Liver (tissue), 9 donors: ENCODE measurements around the gene PSMD4. TPM values are rescaled to one million over a fixed set of nuclear protein-coding genes. Genes with fewer than 3 reads are reported as not detected.
A peak's percentile ranks its signal among the peaks of the same experiment; 100 is the strongest.

Source experiments
- DNase-seq: peaks from one replicate; pipeline ENCODE4 v3.0.0-alpha.2; 2017; ENCODE audit warnings: low spot score
- H3K27ac ChIP-seq, 2 donors: one replicate each; pipeline ENCODE4 v1.7.0; 2013; ENCODE audit warnings: inconsistent platforms in 2 of 2, low read length in 2 of 2, control low read depth in 1 of 2, low read depth in 1 of 2, mild to moderate bottlenecking in 1 of 2
- H3K27me3 ChIP-seq, 4 donors: one replicate each; pipeline versions ENCODE4 v1.6.1 to v1.7.0; 2013; ENCODE audit warnings: low read length in 3 of 4, inconsistent platforms in 1 of 4, mild to moderate bottlenecking in 1 of 4, moderate library complexity in 1 of 4; ENCODE audit not compliant: control insufficient read depth in 4 of 4, insufficient read depth in 4 of 4
- H3K36me3 ChIP-seq, 4 donors: one replicate each; pipeline versions ENCODE4 v1.6.1 to v1.7.0; 2013; ENCODE audit warnings: low read length in 3 of 4, mild to moderate bottlenecking in 3 of 4, low read depth in 1 of 4, moderate library complexity in 1 of 4; ENCODE audit not compliant: control insufficient read depth in 4 of 4, insufficient read depth in 3 of 4
- H3K4me1 ChIP-seq, 4 donors: one replicate each; pipeline versions ENCODE4 v1.6.1 to v1.7.0; 2013; ENCODE audit warnings: low read length in 3 of 4, mild to moderate bottlenecking in 3 of 4, moderate library complexity in 1 of 4; ENCODE audit not compliant: control insufficient read depth in 4 of 4, insufficient read depth in 4 of 4
- H3K4me3 ChIP-seq, 3 donors: one replicate each; pipeline versions ENCODE4 v1.6.1 to v1.7.0; 2013; ENCODE audit warnings: low read length in 3 of 3, control low read depth in 1 of 3, low read depth in 1 of 3, mild to moderate bottlenecking in 1 of 3
- H3K9ac ChIP-seq, 2 donors: one replicate each; pipeline ENCODE4 v1.7.0; 2013; ENCODE audit warnings: low read length in 2 of 2, mild to moderate bottlenecking in 2 of 2, moderate library complexity in 2 of 2, control low read depth in 1 of 2, low read depth in 1 of 2
- H3K9me3 ChIP-seq, 4 donors: one replicate each; pipeline versions ENCODE4 v1.6.1 to v1.7.0; 2013; ENCODE audit warnings: low read length in 3 of 4; ENCODE audit not compliant: control insufficient read depth in 4 of 4
- ATF3 ChIP-seq: IDR thresholded peaks from 2 replicates; pipeline ENCODE4 v1.6.1; 2016; ENCODE audit warnings: antibody characterized with exemption
- CTCF ChIP-seq: fragments of 150-350 bp; IDR thresholded peaks from 2 replicates; pipeline ENCODE4 v1.5.1; 2017; ENCODE audit warnings: improper control_type of control experiment, low read depth, low read length; ENCODE audit not compliant: missing input control
- EGR1 ChIP-seq, 2 donors: IDR thresholded peaks; 2 replicates each; pipeline ENCODE4 v1.6.1; 2016 to 2018; ENCODE audit warnings: antibody characterized with exemption in 2 of 2, low read depth in 2 of 2
- FOXA1 ChIP-seq: IDR thresholded peaks from 2 replicates; pipeline ENCODE4 v1.6.1; 2016; ENCODE audit warnings: antibody characterized with exemption
- FOXA2 ChIP-seq: IDR thresholded peaks from 2 replicates; pipeline ENCODE4 v1.6.1; 2016; ENCODE audit warnings: antibody characterized with exemption
- GABPA ChIP-seq, 2 donors: IDR thresholded peaks in 1 of 2; conservative IDR thresholded peaks in 1 of 2; 2 replicates each; pipeline ENCODE4 v1.6.1; 2016; ENCODE audit warnings: antibody characterized with exemption in 2 of 2, mild to moderate bottlenecking in 1 of 2, moderate library complexity in 1 of 2
- HNF4A ChIP-seq, 2 donors: conservative IDR thresholded peaks; 2 replicates each; pipeline ENCODE4 v1.6.1; 2016; ENCODE audit warnings: antibody characterized with exemption in 2 of 2, mild to moderate bottlenecking in 2 of 2
- HNF4G ChIP-seq: IDR thresholded peaks from 2 replicates; pipeline ENCODE4 v1.6.1; 2016; ENCODE audit warnings: antibody characterized with exemption
- JUND ChIP-seq, 2 donors: IDR thresholded peaks; 2 replicates each; pipeline ENCODE4 v1.6.1; 2016; ENCODE audit warnings: antibody characterized with exemption in 2 of 2
- MAX ChIP-seq: IDR thresholded peaks from 2 replicates; pipeline ENCODE4 v1.6.1; 2016; ENCODE audit warnings: antibody characterized with exemption
- NR2F2 ChIP-seq: IDR thresholded peaks from 2 replicates; pipeline ENCODE4 v1.6.1; 2016; ENCODE audit warnings: antibody characterized with exemption
- RAD21 ChIP-seq, 2 donors: IDR thresholded peaks; 2 replicates each; pipeline ENCODE4 v1.6.1; 2016; ENCODE audit warnings: antibody characterized with exemption in 2 of 2, mild to moderate bottlenecking in 2 of 2
- REST ChIP-seq: IDR thresholded peaks from 2 replicates; pipeline ENCODE4 v1.6.1; 2016; ENCODE audit warnings: antibody characterized with exemption, mild to moderate bottlenecking
- RXRA ChIP-seq, 2 donors: IDR thresholded peaks; 2 replicates each; pipeline ENCODE4 v1.6.1; 2017 to 2018; ENCODE audit warnings: antibody characterized with exemption in 2 of 2, mild to moderate bottlenecking in 1 of 2
- SP1 ChIP-seq: IDR thresholded peaks from 2 replicates; pipeline ENCODE4 v1.6.1; 2018; ENCODE audit warnings: antibody characterized with exemption, mild to moderate bottlenecking
- TAF1 ChIP-seq: conservative IDR thresholded peaks from 2 replicates; pipeline ENCODE4 v1.6.1; 2016; ENCODE audit warnings: antibody characterized with exemption, mild to moderate bottlenecking
- YY1 ChIP-seq: IDR thresholded peaks from 2 replicates; pipeline ENCODE4 v1.6.1; 2016; ENCODE audit warnings: antibody characterized with exemption, mild to moderate bottlenecking
- ZBTB33 ChIP-seq: IDR thresholded peaks from 2 replicates; pipeline ENCODE4 v1.6.1; 2016; ENCODE audit warnings: antibody characterized with exemption
- WGBS: extraction: QIAGEN DNeasy Blood & Tissue Kit; methylation state at CpG from one replicate; pipeline ENCODE4 v1.1.7; 2013; 5-methylcytosine and 5-hydroxymethylcytosine counted together
- polyA plus RNA-seq, 2 donors: library from polyadenylated mRNA; stranded (reverse) in 1 of 2; unstranded in 1 of 2; fragments of 200-250 nt in 1 of 2; fragments of >200 nt in 1 of 2; fragmentation: Nextera tagmentation in 1 of 2; extraction: Ambion mirVana in 1 of 2; gene quantifications; one replicate each; pipeline versions ENCODE4 v1.2.1 to v1.2.3, GENCODE V29; 2013 to 2015
- total RNA-seq, 2 donors: library from RNA; depleted of rRNA; stranded (reverse); fragments of >200 nt; gene quantifications; one replicate each; pipeline ENCODE4 v1.2.3, GENCODE V29; 2014
- donor health status: healthy.
- donor health status: healthy.
- donor health status: healthy.
- donor health status: healthy.
- donor health status: healthy.

PSMD4 gene
- total and polyA plus RNA-seq, 4 donors, result 77.7 to 108 (median 87.0) TPM

- Histone ChIP-seq H3K9me3 (no peaks in the 10 kb centered on the region), H3K27me3 (no peaks in the 10 kb centered on the region), H3K4me3 (no peak overlapping the region), H3K36me3 (peaks cover 4 to 41% (median 31%) of the 10 kb centered on the region in 4 donors), H3K4me1 (peaks cover 32 to 52% (median 46%) of the 10 kb centered on the region in 4 donors), H3K9ac (peak overlapping the region in 1 of 2 donors; percentile 7), H3K27ac (peak overlapping the region; percentile 62 to 83)
- no peak for DNase-seq
- 26% methylated on average over 7 of the region's 7 CpGs for WGBS
- TF ChIP-seq GABPA (IDR thresholded peaks at IDR 0.05 in 1 of 2, conservative IDR thresholded peaks at IDR 0.05 in 1 of 2) (no peak), HNF4A (conservative IDR thresholded peaks at IDR 0.05) (peak; percentile 63 to 71), SP1 (peak; percentile 11), RAD21 (IDR thresholded peaks at IDR 0.05) (peak in 1 of 2 donors; percentile 30), NR2F2 (no peak), MAX (no peak), FOXA2 (no peak), ZBTB33 (no peak), TAF1 (no peak), JUND (IDR thresholded peaks at IDR 0.05) (no peak), EGR1 (IDR thresholded peaks at IDR 0.05; ENCODE audit: low read depth in 2 of 2) (no peak), CTCF (no peak), REST (no peak), YY1 (no peak), ATF3 (no peak), RXRA (IDR thresholded peaks at IDR 0.05) (peak; percentile 15 to 50), FOXA1 (no peak), HNF4G (no peak)
These were observed 55.3 kb downstream of the PSMD4 start for GRCh38 chr1:151309811-151310323.
